HG03378 (cell line): ENCODE data around the gene PPP2R5C.
A peak's percentile ranks its signal among the peaks of the same experiment; 100 is the strongest.
"Not testable (repeated sequence)": the region's sequence is repeated elsewhere in the genome, so short reads cannot be mapped to it uniquely, and the experiment has no call there.

Source experiments
- ATAC-seq: cut with Tn5 transposase; IDR thresholded peaks from one replicate; pipeline ENCODE4 v1.9.1; 2021; ENCODE audit warnings: mild to moderate bottlenecking, moderate library complexity; ENCODE audit not compliant: unreplicated experiment

The PPP2R5C gene

GRCh38 chr14:101726954-101727302 lies 34.6 kb upstream of the PPP2R5C start:
- ATAC-seq: no peak

- no peak for ATAC-seq
Measured at GRCh38 chr14:101727611-101728366, 33.7 kb upstream of the PPP2R5C start.

GRCh38 chr14:101728367-101728742 lies 33.2 kb upstream of the PPP2R5C start:
- no peak for ATAC-seq

GRCh38 chr14:101729382-101729781 lies 32.1 kb upstream of the PPP2R5C start:
- ATAC-seq: no peak

- ATAC-seq: not testable (repeated sequence)
Measured at GRCh38 chr14:101730157-101730556, 31.4 kb upstream of the PPP2R5C start.

GRCh38 chr14:101730626-101731186 lies 30.8 kb upstream of the PPP2R5C start:
- no peak for ATAC-seq

- ATAC-seq: peak; percentile 92
Measured at GRCh38 chr14:101731187-101732080, 30.1 kb upstream of the PPP2R5C start.

- ATAC-seq: no peak
Measured at GRCh38 chr14:101732118-101732517, 29.4 kb upstream of the PPP2R5C start.

- no peak for ATAC-seq
Measured at GRCh38 chr14:101733211-101733610, 28.3 kb upstream of the PPP2R5C start.

- ATAC-seq: no peak
Measured at GRCh38 chr14:101734246-101734847, 27.2 kb upstream of the PPP2R5C start.

- no peak for ATAC-seq
Measured at GRCh38 chr14:101735453-101735852, 26.1 kb upstream of the PPP2R5C start.

- no peak for ATAC-seq
Measured at GRCh38 chr14:101736071-101736470, 25.4 kb upstream of the PPP2R5C start.

GRCh38 chr14:101736585-101736984 lies 24.9 kb upstream of the PPP2R5C start:
- no peak for ATAC-seq

- ATAC-seq: no peak
Measured at GRCh38 chr14:101737414-101738339, 23.8 kb upstream of the PPP2R5C start.

- ATAC-seq: no peak
Measured at GRCh38 chr14:101738703-101739320, 22.7 kb upstream of the PPP2R5C start.

GRCh38 chr14:101739446-101740141 lies 21.9 kb upstream of the PPP2R5C start:
- ATAC-seq: no peak

- ATAC-seq: no peak
Measured at GRCh38 chr14:101740981-101741380, 20.5 kb upstream of the PPP2R5C start.

- no peak for ATAC-seq
Measured at GRCh38 chr14:101743701-101744100, 17.8 kb upstream of the PPP2R5C start.

GRCh38 chr14:101744382-101744781 lies 17.1 kb upstream of the PPP2R5C start:
- ATAC-seq: not testable (repeated sequence)
